ENCODE results near the gene PTPN3. TPM values are rescaled to one million over a fixed set of nuclear protein-coding genes. Genes with fewer than 3 reads are reported as not detected.
A peak's percentile ranks its signal among the peaks of the same experiment; 100 is the strongest.

The PTPN3 gene
- total and polyA plus RNA-seq, 4 donors, result 6.3 to 30.3 (median 23.5) TPM

DNA sequence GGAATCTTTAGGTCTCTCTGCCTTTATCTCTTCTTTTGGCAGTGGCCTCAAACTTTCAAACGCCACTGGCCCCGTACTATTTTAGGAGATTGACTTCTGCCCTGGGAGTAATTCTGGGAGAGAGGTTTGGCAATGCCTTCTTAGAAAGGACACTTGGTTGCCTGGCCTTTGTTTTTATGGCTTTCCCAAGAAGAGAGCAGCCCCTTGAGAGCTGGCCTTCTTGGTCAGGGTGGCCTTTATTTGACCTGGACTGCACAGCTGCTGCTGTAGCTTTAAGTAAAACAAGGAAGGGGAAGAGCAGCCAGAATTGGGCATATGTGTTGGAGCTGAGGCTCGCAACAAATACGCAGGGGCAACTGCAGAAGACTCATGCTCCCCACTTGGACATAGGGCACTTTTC, 60.8 kb downstream of the PTPN3 start:
- Histone ChIP-seq H3K36me3 (ENCODE audit: control insufficient read depth in 4 of 4, insufficient read depth in 3 of 4, low read depth in 1 of 4, low read length in 3 of 4) (peaks cover 5 to 19% (median 15%) of the 10 kb centered on the region in 4 donors), H3K4me3 (ENCODE audit: low read depth in 1 of 3, low read length in 3 of 3) (no peak overlapping the region), H3K9ac (ENCODE audit: low read depth in 1 of 2, low read length in 2 of 2) (no peak overlapping the region), H3K4me1 (ENCODE audit: control insufficient read depth in 4 of 4, insufficient read depth in 4 of 4, low read length in 3 of 4) (peaks cover 2 to 16% (median 7%) of the 10 kb centered on the region in 4 donors), H3K27me3 (ENCODE audit: control insufficient read depth in 4 of 4, insufficient read depth in 4 of 4, low read length in 3 of 4) (no peaks in the 10 kb centered on the region), H3K9me3 (ENCODE audit: control insufficient read depth in 4 of 4, low read length in 3 of 4) (no peaks in the 10 kb centered on the region), H3K27ac (ENCODE audit: low read depth in 1 of 2, low read length in 2 of 2) (no peak overlapping the region)
- TF ChIP-seq NR2F2 (IDR thresholded peaks at IDR 0.05) (peak; percentile 30), HNF4A (conservative IDR thresholded peaks at IDR 0.05) (no peak), FOXA1 (IDR thresholded peaks at IDR 0.05) (no peak)
- DNase-seq (ENCODE audit: low spot score), result no peak
- WGBS, result 50% methylated on average over 4 of the region's 4 CpGs

DNA sequence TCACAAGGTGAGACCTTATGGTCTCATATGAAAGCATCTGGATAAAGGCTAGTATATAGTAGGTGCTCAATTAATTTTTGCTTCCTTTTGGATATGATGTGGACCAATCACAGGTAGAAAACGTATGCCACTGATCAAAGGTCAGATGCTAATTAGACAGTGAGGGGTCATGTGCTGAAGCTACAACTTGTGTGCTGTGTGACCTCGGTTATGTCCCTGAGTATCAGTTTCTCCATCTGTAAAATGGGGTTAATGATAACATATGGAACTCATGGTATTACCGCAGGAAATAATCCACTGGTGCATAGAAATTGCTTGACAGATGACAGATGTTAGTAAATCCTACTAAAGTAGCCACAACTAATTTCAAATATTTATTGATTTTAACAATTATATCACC, 62.0 kb downstream of the PTPN3 start:
- H3K27ac ChIP-seq (ENCODE audit: low read depth in 1 of 2, low read length in 2 of 2), result no peak overlapping the region
- no peak for TF ChIP-seq YY1 (IDR thresholded peaks at IDR 0.05)
- TF ChIP-seq HNF4A (conservative IDR thresholded peaks at IDR 0.05), result no peak
- TF ChIP-seq, protein P1, sequence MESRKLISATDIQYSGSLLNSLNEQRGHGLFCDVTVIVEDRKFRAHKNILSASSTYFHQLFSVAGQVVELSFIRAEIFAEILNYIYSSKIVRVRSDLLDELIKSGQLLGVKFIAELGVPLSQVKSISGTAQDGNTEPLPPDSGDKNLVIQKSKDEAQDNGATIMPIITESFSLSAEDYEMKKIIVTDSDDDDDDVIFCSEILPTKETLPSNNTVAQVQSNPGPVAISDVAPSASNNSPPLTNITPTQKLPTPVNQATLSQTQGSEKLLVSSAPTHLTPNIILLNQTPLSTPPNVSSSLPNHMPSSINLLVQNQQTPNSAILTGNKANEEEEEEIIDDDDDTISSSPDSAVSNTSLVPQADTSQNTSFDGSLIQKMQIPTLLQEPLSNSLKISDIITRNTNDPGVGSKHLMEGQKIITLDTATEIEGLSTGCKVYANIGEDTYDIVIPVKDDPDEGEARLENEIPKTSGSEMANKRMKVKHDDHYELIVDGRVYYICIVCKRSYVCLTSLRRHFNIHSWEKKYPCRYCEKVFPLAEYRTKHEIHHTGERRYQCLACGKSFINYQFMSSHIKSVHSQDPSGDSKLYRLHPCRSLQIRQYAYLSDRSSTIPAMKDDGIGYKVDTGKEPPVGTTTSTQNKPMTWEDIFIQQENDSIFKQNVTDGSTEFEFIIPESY (IDR thresholded peaks at IDR 0.05), result no peak
- TF ChIP-seq JUND (IDR thresholded peaks at IDR 0.05), result no peak
- TF ChIP-seq, protein P2, sequence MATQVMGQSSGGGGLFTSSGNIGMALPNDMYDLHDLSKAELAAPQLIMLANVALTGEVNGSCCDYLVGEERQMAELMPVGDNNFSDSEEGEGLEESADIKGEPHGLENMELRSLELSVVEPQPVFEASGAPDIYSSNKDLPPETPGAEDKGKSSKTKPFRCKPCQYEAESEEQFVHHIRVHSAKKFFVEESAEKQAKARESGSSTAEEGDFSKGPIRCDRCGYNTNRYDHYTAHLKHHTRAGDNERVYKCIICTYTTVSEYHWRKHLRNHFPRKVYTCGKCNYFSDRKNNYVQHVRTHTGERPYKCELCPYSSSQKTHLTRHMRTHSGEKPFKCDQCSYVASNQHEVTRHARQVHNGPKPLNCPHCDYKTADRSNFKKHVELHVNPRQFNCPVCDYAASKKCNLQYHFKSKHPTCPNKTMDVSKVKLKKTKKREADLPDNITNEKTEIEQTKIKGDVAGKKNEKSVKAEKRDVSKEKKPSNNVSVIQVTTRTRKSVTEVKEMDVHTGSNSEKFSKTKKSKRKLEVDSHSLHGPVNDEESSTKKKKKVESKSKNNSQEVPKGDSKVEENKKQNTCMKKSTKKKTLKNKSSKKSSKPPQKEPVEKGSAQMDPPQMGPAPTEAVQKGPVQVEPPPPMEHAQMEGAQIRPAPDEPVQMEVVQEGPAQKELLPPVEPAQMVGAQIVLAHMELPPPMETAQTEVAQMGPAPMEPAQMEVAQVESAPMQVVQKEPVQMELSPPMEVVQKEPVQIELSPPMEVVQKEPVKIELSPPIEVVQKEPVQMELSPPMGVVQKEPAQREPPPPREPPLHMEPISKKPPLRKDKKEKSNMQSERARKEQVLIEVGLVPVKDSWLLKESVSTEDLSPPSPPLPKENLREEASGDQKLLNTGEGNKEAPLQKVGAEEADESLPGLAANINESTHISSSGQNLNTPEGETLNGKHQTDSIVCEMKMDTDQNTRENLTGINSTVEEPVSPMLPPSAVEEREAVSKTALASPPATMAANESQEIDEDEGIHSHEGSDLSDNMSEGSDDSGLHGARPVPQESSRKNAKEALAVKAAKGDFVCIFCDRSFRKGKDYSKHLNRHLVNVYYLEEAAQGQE (IDR thresholded peaks at IDR 0.05), result no peak
- TF ChIP-seq SP1 (IDR thresholded peaks at IDR 0.05), result no peak
- no peak for TF ChIP-seq TAF1 (conservative IDR thresholded peaks at IDR 0.05)
- TF ChIP-seq, protein P3, sequence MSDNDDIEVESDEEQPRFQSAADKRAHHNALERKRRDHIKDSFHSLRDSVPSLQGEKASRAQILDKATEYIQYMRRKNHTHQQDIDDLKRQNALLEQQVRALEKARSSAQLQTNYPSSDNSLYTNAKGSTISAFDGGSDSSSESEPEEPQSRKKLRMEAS (IDR thresholded peaks at IDR 0.05), result no peak
- TF ChIP-seq EGR1 (IDR thresholded peaks at IDR 0.05; ENCODE audit: low read depth in 2 of 2), result no peak
- no peak for TF ChIP-seq FOXA2 (IDR thresholded peaks at IDR 0.05)
- TF ChIP-seq HNF4G (IDR thresholded peaks at IDR 0.05), result no peak
- TF ChIP-seq NR2F2 (IDR thresholded peaks at IDR 0.05), result no peak
- TF ChIP-seq, protein P4, sequence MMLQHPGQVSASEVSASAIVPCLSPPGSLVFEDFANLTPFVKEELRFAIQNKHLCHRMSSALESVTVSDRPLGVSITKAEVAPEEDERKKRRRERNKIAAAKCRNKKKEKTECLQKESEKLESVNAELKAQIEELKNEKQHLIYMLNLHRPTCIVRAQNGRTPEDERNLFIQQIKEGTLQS (IDR thresholded peaks at IDR 0.05), result no peak
- TF ChIP-seq GABPA (IDR thresholded peaks at IDR 0.05 in 1 of 2, conservative IDR thresholded peaks at IDR 0.05 in 1 of 2), result no peak
- TF ChIP-seq RXRA (IDR thresholded peaks at IDR 0.05), result no peak
- TF ChIP-seq FOXA1 (IDR thresholded peaks at IDR 0.05), result no peak
- TF ChIP-seq RAD21 (IDR thresholded peaks at IDR 0.05), result no peak
- TF ChIP-seq, protein P5, sequence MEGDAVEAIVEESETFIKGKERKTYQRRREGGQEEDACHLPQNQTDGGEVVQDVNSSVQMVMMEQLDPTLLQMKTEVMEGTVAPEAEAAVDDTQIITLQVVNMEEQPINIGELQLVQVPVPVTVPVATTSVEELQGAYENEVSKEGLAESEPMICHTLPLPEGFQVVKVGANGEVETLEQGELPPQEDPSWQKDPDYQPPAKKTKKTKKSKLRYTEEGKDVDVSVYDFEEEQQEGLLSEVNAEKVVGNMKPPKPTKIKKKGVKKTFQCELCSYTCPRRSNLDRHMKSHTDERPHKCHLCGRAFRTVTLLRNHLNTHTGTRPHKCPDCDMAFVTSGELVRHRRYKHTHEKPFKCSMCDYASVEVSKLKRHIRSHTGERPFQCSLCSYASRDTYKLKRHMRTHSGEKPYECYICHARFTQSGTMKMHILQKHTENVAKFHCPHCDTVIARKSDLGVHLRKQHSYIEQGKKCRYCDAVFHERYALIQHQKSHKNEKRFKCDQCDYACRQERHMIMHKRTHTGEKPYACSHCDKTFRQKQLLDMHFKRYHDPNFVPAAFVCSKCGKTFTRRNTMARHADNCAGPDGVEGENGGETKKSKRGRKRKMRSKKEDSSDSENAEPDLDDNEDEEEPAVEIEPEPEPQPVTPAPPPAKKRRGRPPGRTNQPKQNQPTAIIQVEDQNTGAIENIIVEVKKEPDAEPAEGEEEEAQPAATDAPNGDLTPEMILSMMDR (IDR thresholded peaks at IDR 0.05; ENCODE audit: low read depth, low read length, missing input control), result no peak

More for the DNA sequence above, 62.0 kb downstream of the PTPN3 start:
- no peak overlapping the region for H3K4me3 ChIP-seq (ENCODE audit: low read depth in 1 of 3, low read length in 3 of 3)
- peaks cover 5 to 22% (median 18%) of the 10 kb centered on the region in 4 donors for H3K36me3 ChIP-seq (ENCODE audit: control insufficient read depth in 4 of 4, insufficient read depth in 3 of 4, low read depth in 1 of 4, low read length in 3 of 4)
- H3K9ac ChIP-seq (ENCODE audit: low read depth in 1 of 2, low read length in 2 of 2), result no peak overlapping the region
- H3K27me3 ChIP-seq (ENCODE audit: control insufficient read depth in 4 of 4, insufficient read depth in 4 of 4, low read length in 3 of 4), result no peaks in the 10 kb centered on the region
- WGBS, result 78% methylated on average over 3 of the region's 3 CpGs
- H3K4me1 ChIP-seq (ENCODE audit: control insufficient read depth in 4 of 4, insufficient read depth in 4 of 4, low read length in 3 of 4), result peaks cover 2 to 11% (median 4%) of the 10 kb centered on the region in 4 donors
- H3K9me3 ChIP-seq (ENCODE audit: control insufficient read depth in 4 of 4, low read length in 3 of 4), result no peaks in the 10 kb centered on the region
- no peak for DNase-seq (ENCODE audit: low spot score)
